GM21576 (cell line): Measurements from ENCODE around the gene PCDHA10.
"Not testable (repeated sequence)": the region's sequence is repeated elsewhere in the genome, so short reads cannot be mapped to it uniquely, and the experiment has no call there.

ENCODE experiments used
- ATAC-seq: cut with Tn5 transposase; IDR thresholded peaks from one replicate; pipeline ENCODE4 v1.9.1; 2021; ENCODE audit warnings: mild to moderate bottlenecking, moderate library complexity; ENCODE audit not compliant: unreplicated experiment

Gene PCDHA10, protein sequence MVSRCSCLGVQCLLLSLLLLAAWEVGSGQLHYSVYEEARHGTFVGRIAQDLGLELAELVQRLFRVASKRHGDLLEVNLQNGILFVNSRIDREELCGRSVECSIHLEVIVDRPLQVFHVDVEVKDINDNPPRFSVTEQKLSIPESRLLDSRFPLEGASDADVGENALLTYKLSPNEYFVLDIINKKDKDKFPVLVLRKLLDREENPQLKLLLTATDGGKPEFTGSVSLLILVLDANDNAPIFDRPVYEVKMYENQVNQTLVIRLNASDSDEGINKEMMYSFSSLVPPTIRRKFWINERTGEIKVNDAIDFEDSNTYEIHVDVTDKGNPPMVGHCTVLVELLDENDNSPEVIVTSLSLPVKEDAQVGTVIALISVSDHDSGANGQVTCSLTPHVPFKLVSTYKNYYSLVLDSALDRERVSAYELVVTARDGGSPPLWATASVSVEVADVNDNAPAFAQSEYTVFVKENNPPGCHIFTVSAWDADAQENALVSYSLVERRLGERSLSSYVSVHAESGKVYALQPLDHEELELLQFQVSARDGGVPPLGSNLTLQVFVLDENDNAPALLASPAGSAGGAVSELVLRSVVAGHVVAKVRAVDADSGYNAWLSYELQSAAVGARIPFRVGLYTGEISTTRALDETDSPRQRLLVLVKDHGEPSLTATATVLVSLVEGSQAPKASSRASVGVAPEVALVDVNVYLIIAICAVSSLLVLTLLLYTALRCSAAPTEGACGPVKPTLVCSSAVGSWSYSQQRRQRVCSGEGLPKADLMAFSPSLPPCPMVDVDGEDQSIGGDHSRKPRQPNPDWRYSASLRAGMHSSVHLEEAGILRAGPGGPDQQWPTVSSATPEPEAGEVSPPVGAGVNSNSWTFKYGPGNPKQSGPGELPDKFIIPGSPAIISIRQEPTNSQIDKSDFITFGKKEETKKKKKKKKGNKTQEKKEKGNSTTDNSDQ

DNA sequence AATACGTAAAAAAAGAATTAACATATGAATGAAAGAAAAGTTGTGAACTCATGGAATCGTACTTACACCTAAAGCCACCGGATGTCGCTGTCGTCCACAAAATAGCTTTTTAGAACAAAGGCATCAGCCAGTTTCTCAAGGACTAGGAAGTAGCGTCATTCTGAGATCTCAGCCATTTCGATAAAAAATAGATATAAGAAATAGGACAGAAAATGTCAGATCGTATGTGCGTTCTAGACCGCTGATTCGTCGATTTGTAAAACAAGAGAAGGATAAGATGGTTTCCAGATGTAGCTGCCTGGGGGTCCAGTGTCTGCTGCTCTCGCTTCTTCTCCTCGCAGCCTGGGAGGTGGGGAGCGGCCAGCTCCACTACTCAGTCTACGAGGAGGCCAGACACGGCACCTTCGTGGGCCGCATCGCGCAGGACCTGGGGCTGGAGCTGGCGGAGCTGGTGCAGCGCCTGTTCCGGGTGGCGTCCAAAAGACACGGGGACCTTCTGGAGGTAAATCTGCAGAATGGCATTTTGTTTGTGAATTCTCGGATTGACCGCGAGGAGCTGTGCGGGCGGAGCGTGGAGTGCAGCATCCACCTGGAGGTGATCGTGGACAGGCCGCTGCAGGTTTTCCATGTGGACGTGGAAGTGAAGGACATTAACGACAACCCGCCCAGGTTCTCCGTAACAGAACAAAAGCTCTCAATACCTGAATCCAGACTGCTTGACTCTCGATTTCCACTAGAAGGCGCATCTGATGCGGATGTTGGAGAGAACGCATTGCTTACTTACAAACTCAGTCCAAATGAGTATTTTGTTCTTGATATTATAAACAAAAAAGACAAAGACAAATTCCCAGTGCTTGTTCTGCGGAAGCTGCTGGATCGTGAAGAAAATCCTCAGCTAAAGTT, at the start of gene PCDHA10:
Gene PCDHA10, plus strand, starts transcription at position 126 of the 903 bp plus-strand sequence. Its CDS starts 152 bp downstream, at position 278.
- no peak for ATAC-seq

DNA sequence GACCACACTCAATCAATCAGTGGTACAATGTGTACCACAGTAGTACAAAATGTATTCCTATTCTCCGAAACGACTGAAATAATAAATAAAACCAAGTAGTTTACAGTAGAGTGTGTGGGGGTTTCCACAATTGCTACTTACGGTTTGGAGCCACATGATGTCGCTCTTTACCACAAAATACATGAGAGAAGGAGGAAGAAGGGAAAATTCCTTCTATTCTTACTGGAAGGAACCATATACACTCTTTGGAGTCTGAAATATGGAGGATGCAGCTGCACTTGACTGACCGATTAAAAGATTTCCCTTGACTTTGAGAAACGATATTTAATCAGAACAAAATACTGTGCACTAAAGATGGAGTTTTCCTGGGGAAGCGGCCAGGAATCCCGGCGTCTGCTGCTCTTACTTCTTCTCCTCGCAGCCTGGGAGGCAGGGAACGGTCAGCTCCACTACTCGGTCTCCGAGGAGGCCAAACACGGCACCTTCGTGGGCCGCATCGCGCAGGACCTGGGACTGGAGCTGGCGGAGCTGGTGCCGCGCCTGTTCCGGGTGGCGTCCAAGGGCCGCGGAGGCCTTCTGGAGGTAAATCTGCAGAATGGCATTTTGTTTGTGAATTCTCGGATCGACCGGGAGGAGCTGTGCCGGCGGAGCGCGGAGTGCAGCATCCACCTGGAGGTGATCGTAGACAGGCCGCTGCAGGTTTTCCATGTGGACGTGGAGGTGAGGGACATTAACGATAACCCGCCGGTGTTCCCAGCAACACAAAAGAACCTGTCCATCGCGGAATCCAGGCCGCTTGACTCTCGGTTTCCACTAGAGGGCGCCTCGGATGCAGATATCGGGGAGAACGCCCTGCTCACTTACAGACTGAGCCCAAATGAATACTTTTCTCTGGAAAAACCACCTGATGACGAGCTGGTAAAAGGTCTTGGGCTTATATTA, 48.6 kb upstream of the PCDHA10 start, which contains the start of gene PCDHA4:
Gene PCDHA4, plus strand, starts transcription at position 235 of the 942 bp plus-strand sequence.
- ATAC-seq: no peak

DNA sequence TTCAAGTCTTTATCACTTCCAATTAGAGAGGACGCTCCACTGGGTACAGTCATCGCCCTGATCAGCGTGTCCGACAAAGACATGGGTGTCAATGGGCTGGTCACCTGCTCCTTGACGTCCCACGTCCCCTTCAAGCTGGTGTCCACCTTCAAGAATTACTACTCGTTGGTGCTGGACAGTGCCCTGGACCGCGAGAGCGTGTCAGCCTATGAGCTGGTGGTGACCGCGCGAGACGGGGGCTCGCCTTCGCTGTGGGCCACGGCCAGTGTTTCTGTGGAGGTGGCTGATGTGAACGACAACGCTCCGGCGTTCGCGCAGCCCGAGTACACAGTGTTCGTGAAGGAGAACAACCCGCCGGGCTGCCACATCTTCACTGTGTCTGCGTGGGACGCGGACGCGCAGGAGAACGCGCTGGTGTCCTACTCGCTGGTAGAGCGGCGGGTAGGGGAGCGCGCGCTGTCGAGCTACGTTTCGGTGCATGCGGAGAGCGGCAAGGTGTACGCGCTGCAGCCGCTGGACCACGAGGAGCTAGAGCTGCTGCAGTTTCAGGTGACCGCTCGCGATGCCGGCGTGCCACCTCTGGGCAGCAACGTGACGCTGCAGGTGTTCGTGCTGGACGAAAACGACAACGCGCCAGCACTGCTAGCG, 47.3 kb upstream of the PCDHA10 start:
- ATAC-seq: not testable (repeated sequence)

DNA sequence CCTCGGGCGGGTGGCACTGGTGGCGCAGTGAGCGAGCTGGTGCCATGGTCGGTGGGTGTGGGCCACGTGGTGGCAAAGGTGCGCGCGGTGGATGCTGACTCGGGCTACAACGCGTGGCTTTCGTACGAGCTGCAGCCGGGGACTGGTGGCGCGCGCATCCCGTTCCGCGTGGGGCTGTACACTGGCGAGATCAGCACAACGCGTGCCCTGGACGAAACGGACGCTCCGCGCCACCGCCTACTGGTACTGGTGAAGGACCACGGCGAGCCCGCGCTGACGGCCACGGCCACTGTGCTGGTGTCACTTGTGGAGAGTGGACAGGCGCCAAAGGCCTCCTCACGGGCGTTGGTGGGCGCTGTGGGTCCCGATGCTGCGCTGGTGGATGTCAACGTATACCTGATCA, 46.8 kb upstream of the PCDHA10 start:
- no peak for ATAC-seq

DNA sequence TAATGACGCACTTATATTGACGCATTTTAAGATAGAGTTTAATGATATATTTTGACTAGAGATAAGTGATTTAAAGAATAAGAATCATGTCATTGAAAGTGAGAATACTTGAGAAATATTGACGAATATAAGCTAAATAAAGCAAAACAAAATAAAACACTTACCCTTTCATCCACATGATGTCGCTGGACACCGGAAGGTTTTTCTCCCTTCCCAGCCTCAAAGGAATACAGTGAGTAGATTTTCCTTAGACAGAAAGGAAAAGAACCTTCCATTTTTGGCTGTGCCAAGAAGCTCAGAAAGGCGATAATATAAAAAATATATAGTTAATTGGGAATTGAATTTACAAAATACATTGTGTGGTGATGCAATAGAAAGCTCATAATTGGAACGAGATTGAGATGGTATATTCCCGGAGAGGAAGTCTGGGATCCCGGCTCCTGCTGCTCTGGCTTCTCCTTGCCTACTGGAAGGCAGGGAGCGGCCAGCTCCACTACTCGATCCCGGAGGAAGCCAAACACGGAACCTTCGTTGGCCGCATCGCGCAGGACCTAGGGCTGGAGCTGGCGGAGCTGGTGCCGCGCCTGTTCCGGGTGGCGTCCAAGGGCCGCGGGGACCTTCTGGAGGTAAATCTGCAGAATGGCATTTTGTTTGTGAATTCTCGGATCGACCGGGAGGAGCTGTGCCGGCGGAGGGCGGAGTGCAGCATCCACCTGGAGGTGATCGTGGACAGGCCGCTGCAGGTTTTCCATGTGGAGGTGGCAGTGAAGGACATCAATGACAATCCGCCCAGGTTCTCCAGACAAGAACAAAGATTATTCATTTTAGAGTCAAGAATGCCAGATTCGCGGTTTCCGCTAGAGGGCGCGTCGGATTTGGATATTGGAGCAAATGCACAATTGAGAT, 34.1 kb upstream of the PCDHA10 start, which contains the start of gene PCDHA5:
Gene PCDHA5, plus strand, starts transcription at position 239 of the 906 bp plus-strand sequence.
- ATAC-seq: no peak

DNA sequence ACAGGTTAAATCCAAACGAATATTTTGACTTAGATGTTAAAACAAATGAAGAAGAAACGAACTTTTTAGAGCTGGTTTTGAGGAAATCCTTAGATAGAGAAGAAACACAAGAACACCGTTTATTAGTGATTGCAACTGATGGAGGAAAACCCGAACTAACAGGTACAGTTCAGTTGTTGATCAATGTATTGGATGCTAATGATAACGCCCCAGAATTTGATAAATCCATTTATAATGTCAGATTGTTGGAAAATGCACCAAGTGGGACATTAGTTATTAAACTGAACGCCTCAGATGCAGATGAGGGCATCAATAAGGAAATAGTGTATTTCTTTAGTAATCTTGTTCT, 33.4 kb upstream of the PCDHA10 start:
- no peak for ATAC-seq

DNA sequence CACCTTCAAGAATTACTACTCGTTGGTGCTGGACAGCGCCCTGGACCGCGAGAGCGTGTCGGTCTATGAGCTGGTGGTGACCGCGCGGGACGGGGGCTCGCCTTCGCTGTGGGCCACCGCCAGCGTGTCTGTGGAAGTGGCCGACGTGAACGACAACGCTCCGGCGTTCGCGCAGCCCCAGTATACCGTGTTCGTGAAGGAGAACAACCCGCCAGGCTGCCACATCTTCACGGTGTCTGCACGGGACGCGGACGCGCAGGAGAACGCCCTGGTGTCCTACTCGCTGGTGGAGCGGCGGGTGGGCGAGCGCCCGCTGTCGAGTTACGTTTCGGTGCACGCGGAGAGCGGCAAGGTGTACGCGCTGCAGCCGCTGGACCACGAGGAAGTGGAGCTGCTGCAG, 32.7 kb upstream of the PCDHA10 start:
- not testable (repeated sequence) for ATAC-seq

DNA sequence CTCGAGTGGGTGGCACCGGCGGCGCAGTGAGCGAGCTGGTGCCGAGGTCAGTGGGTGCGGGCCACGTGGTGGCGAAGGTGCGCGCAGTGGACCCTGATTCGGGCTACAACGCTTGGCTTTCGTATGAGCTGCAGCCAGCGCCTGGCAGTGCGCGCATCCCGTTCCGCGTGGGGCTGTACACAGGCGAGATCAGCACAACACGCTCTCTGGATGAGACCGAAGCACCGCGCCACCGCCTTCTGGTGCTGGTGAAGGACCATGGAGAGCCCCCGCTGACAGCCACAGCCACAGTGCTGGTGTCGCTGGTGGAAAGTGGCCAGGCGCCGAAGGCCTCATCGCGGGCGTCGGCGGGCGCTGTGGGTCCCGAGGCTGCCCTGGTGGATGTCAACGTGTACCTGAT, 32.2 kb upstream of the PCDHA10 start:
- no peak for ATAC-seq

DNA sequence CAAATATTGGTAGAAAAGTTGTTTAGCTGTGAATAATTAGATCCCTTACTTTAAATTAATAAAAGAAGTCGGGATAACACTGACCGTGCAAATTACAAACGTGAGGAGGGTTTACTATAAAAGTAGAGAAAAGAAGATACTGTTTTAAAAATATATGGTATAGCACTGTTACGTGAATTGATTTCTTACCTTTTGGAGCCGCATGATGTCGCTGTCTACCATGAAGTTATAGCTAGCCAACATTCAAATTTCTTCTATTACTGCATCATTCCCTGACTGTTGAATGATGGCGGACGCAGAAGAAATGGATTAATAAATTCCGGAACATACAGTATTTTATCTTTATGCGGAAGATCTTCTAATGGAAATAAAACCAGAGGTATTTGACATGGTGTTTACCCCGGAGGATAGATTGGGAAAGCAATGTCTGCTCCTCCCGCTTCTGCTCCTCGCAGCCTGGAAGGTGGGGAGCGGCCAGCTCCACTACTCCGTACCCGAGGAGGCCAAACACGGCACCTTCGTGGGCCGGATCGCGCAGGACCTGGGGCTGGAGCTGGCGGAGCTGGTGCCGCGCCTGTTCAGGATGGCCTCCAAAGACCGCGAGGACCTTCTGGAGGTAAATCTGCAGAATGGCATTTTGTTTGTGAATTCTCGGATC, 27.9 kb upstream of the PCDHA10 start, which contains the start of gene PCDHA6:
Gene PCDHA6, plus strand, starts transcription at position 257 of the 658 bp plus-strand sequence. Its CDS starts 132 bp downstream, at position 389.
- no peak for ATAC-seq

DNA sequence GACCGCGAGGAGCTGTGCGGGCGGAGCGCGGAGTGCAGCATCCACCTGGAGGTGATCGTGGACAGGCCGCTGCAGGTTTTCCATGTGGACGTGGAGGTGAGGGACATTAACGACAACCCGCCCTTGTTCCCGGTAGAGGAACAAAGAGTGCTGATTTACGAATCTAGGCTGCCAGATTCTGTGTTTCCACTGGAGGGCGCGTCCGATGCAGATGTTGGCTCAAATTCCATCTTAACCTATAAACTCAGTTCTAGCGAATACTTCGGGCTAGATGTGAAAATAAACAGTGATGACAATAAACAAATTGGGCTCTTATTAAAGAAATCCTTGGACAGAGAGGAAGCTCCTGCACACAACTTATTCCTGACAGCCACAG, 27.3 kb upstream of the PCDHA10 start:
- no peak for ATAC-seq

DNA sequence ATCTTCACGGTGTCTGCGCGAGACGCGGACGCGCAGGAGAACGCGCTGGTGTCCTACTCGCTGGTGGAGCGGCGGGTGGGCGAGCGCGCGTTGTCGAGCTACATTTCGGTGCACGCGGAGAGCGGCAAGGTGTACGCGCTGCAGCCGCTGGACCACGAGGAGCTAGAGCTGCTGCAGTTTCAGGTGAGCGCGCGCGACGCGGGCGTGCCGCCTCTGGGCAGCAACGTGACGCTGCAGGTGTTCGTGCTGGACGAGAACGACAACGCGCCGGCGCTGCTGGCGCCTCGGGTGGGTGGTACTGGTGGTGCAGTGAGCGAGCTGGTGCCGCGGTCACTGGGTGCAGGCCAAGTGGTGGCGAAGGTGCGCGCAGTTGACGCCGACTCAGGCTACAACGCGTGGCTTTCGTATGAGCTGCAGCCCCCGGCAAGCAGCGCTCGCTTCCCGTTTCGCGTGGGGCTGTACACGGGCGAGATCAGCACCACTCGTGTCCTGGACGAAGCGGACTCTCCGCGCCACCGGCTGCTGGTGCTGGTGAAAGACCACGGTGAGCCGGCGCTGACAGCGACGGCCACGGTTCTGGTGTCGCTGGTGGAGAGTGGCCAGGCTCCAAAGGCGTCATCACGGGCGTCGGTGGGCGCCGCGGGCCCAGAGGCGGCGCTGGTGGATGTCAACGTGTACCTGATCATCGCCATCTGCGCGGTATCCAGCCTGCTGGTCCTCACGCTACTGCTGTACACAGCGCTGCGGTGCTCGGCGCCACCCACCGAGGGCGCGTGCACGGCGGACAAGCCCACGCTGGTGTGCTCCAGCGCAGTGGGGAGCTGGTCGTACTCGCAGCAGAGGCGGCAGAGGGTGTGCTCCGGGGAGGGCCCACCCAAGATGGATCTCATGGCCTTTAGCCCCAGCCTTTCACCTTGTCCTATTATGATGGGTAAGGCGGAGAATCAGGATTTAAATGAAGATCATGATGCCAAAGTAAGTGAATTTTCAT, 25.9 kb upstream of the PCDHA10 start:
- not testable (repeated sequence) for ATAC-seq

DNA sequence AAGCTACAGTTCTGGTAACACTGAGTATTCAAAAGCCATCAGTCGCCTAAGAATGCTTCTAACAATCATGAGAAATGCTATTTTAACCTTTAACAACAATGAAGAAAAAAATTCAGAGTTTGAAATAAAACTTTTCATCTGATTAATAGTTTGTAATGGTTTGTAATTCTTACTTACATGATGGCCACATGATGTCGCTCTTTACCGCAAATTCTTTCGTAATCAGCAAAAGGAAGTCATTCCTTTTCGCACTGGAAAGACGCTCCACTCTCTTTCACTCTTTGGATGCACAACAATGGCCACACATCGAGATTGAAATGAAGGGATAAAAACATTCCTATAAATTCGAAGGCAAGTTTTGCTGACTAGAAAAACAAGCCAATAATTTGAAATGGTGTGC, 21.7 kb upstream of the PCDHA10 start, which contains the start of gene PCDHA7:
Gene PCDHA7, plus strand, starts transcription at position 277 of the 400 bp plus-strand sequence. Its CDS starts 115 bp downstream, at position 392.
- ATAC-seq: no peak

DNA sequence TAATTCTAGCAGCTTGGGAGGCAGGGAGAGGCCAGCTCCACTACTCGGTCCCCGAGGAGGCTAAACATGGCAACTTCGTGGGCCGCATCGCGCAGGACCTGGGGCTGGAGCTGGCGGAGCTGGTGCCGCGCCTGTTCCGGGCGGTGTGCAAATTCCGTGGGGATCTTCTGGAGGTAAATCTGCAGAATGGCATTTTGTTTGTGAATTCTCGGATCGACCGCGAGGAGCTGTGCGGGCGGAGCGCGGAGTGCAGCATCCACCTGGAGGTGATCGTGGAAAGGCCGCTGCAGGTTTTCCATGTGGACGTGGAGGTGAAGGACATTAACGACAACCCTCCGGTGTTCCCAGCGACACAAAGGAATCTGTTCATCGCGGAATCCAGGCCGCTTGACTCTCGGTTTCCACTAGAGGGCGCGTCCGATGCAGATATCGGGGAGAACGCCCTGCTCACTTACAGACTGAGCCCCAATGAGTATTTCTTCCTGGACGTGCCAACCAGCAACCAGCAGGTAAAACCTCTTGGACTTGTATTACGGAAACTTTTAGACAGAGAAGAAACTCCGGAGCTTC, 21.2 kb upstream of the PCDHA10 start:
- ATAC-seq: not testable (repeated sequence)

DNA sequence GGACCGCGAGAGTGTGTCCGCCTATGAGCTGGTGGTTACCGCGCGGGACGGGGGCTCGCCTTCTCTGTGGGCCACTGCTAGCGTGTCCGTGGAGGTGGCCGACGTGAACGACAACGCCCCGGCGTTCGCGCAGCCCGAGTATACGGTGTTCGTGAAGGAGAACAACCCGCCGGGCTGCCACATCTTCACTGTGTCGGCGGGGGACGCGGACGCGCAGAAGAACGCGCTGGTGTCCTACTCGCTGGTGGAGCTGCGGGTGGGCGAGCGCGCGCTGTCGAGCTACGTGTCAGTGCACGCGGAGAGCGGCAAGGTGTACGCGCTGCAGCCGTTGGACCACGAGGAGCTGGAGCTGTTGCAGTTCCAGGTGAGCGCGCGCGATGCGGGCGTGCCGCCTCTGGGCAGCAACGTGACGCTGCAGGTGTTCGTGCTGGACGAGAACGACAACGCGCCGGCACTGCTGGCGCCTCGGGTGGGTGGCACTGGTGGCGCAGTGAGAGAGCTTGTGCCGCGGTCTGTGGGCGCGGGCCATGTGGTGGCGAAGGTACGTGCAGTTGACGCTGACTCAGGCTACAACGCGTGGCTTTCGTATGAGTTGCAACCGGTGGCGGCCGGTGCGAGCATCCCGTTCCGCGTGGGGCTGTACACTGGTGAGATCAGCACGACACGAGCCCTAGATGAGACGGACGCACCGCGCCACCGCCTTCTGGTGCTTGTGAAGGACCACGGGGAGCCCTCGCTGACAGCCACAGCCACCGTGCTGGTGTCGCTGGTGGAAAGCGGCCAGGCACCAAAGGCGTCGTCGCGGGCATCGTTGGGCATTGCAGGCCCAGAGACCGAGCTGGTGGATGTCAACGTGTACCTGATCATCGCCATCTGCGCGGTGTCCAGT, 19.8 kb upstream of the PCDHA10 start:
- ATAC-seq: no peak
